Astrocyte of the cerebellum (primary cell): ENCODE results near the gene WDR1.

ENCODE experiments used
- DNase-seq: peaks from one replicate; pipeline ENCODE4 v3.0.0-alpha.2; 2011; ENCODE audit warnings: low read depth
- H3K4me3 ChIP-seq: 2 replicates; pipeline ENCODE4 v1.5.1; 2011; ENCODE audit warnings: mild to moderate bottlenecking, low read depth, low read length, moderate library complexity
- CTCF ChIP-seq: IDR thresholded peaks from 2 replicates; pipeline ENCODE4 v1.5.1; 2012; ENCODE audit warnings: low read length, low read depth, moderate library complexity, mild to moderate bottlenecking; ENCODE audit errors: missing control alignments
- in situ Hi-C: cut with HindIII; loops from 2 replicates; pipeline ENCODE4 v1.10.0; 2017; ENCODE audit warnings: low sequenced_read_pairs

The WDR1 gene

GRCh38 chr4:10032625-10033024, 84.0 kb downstream of the WDR1 start:
- in situ Hi-C loops = no loop called here
- no peak for TF ChIP-seq CTCF
- DNase-seq = peak; percentile 55
- H3K4me3 ChIP-seq = no peak overlapping the region

- no peak for TF ChIP-seq CTCF
- in situ Hi-C loops = no loop called here
- peak; percentile 23 for DNase-seq
- no peak overlapping the region for H3K4me3 ChIP-seq
Observed at GRCh38 chr4:10031668-10032590, 84.7 kb downstream of the WDR1 start.

GRCh38 chr4:10030972-10031667, 85.5 kb downstream of the WDR1 start:
- TF ChIP-seq CTCF = no peak
- no peak overlapping the region for H3K4me3 ChIP-seq
- in situ Hi-C loops = no loop called here
- no peak for DNase-seq

GRCh38 chr4:10029403-10029802, 87.2 kb downstream of the WDR1 start:
- H3K4me3 ChIP-seq = no peak overlapping the region
- DNase-seq = no peak
- no peak for TF ChIP-seq CTCF
- in situ Hi-C loops = no loop called here

GRCh38 chr4:10028910-10029309, 87.7 kb downstream of the WDR1 start:
- no peak for TF ChIP-seq CTCF
- in situ Hi-C loops = no loop called here
- no peak overlapping the region for H3K4me3 ChIP-seq
- DNase-seq = no peak

GRCh38 chr4:10026485-10026884, 90.1 kb downstream of the WDR1 start:
- no peak for DNase-seq
- TF ChIP-seq CTCF = no peak
- in situ Hi-C loops = no loop called here

More at GRCh38 chr4:10026485-10026884, 90.1 kb downstream of the WDR1 start:
- H3K4me3 ChIP-seq = no peak overlapping the region
